HG02642 (cell line): Measurements from ENCODE around the gene CTSO.
"Not testable (repeated sequence)": the region's sequence is repeated elsewhere in the genome, so short reads cannot be mapped to it uniquely, and the experiment has no call there.

Experiments used
- ATAC-seq: cut with Tn5 transposase; IDR thresholded peaks from one replicate; pipeline ENCODE4 v1.9.1; 2021; ENCODE audit warnings: mild to moderate bottlenecking; ENCODE audit not compliant: unreplicated experiment, poor library complexity

CTSO gene

DNA sequence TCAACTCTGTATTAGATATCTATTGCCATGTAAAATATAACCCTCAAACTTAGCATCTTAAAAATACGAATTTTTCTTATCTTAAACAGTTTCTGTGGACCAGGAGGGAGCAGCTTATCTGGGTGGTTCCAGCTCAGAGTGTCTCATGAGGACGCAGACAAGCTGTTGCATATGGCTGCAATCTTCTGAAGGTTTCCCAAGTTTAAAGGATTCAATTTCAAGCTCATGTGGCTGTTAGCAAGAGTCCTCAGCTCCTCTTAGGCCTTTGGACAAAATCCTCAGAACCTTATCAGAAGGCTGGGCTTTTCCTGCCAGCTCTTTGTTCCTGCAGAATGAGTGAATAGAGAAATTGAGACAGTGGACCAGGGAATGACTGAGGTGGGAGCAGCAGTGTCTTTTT is 2.8 kb upstream of the CTSO start:
- ATAC-seq = no peak

DNA sequence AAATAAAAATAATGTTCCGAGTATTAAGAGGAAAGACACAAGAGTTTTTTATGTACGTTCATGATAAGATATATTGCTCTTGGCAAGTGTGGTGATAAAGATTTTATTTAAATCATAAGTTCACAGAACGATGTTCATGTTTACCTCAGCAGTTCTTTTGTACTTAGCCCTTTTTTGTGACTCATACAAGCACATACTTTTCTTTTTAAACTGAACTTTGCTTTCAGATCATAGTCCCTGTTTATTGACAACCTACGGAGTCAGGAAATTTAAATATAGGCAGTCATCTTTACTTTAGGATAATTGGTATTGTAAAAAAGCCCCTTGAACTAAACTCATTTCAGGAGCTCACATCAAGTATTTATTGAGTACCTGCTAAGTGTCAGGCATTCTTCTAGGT is 1.3 kb upstream of the CTSO start:
- no peak for ATAC-seq

DNA sequence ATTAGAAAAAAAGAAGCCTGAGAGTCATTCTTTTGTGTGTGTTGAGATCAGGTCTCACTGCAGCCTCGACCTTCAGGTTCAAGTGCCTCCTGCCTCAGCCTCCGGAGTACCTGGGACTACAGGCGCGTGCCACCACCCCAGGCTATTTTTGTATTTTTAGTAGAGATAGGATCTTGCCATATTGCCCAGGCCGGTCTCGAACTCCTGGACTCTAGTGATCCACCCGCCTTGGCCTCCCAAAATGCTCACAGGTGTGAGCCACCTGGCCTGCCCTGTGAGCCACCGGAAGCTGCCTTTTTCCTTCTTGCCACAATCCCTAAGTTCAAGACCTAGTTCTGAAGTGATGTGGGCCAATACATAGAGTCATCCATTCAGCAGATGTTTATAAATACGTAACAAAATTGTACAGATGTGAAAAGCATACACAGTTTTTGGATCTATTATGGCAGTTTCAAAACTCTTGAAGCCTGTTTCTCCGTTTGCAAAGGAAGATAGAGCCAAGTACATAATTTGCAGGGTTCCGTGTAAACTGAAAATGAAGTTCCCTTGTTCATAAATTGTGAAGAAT is 536 bp upstream of the CTSO start:
- no peak for ATAC-seq

DNA sequence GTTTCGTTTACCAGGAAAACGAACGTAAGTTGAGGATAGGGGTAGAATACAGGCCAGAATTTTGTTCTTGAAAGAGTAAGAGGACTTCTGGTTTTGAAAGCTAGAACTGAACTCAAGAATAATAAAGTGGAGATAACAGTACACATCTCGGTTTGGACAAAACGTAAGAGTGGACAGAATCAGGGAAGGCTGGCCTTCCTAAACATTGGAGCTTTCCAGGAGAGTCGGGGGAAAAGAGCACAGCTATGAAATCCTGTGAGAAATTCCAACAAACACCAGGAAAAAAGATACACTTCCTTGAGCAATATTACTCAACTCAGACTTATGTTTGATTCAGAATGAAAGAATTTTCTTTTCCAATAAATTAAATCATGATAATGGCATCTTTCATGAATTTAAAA is 1.2 kb downstream of the CTSO start:
- ATAC-seq = no peak

DNA sequence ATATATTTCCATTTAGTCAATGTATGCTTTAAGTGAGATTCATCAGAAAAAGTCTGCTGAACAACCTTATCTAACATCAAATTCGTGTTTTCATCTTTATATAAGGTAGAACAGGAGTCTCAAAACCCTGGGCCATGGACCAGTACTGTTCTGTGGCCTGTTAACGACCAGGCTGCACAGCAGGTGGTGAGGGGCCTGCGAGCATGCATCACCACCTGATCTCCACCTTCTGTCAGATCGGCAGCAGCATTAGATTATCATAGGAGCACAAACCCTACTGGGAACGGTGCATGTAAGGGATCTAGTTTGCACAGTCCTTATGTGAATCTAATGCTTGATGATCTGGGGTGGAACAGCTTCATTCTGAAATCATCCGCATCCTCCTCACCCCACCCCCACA is 3.2 kb downstream of the CTSO start:
- no peak for ATAC-seq

DNA sequence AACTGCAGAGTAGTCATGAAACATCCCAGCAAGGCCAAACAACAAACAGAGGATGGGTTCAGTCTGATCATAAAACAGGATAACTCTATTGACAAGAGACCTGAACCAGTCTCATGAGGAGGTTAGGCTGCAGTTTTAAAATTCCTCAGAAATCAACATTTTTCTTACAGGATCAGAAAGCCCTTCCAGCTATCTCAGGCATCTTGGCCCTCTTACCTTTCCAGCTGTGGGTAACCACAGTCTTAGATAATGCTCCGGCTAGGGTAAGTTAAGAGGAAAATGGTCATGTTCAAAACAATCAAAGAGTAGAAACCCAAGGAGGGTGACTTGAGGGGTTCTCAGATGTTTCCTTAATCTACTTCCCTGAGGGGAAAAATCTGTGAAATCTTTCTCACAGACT is 5.1 kb downstream of the CTSO start:
- ATAC-seq = no peak

DNA sequence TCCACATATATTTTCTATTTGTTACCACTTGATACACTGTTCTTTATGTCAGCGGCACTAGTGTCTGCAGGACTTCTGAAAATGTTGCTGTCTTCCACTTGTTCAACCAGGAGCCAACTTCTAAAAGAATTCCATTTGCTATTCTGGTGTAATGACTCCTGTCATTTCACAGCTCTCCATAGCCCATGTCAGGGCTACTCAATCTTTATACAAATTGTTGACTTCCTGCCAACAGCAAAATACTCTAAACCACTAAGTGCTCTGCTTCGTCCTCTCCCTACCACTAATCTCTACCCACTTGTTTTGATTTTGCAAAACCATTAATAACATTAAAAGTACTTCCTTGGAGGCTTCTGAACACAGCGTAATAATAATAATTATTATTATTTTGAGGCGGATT is 7.2 kb downstream of the CTSO start:
- ATAC-seq = no peak

DNA sequence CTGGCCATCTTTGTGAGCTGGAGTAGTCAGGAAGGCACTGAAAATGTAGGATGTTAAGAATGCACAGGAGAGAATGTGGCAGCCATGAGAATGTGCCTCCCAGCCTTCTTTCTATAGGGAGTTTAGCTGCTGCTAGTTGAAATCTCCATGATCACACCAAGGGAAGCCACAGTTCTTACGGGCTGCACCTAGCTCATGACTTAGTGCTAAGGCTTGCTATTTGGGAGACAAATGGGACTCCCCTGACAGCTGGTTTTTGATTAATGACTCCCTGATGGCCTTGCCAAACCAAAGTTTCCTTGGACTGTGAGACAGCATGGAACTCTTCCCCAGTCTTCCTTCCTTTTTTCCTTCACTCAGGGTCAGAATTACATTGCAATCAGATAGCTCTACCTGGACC is 9.2 kb downstream of the CTSO start:
- ATAC-seq = no peak

DNA sequence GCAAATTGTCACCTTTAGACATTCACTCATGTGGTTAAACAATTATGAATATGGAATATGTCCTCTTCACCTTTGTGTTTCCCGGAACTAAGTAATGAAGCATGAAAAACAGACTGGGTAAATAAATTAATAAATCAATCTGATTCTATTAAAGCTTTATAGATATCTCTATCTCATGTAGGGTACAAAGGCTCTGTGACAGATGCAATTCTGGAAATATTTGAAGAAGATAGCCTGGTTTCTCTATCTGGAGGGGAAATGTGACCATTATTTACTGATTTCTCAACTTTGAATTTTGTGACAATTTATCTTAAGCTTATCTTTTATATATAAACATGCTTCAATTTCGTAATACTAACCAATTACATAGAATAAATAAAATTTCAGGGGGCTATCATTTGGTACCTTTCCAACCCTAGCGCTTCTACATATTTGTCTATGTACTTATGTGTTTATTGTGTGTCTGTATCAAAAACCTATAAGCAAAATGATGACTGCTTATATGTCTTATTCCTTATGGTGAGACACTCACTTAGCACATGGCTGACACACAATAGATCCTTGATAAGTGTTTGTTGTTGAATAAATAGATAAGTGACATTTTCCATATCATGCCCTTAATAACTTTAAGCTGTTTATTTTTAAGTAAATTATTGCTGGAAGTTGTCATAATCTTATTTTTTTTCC is 9.9 kb downstream of the CTSO start:
- no peak for ATAC-seq

DNA sequence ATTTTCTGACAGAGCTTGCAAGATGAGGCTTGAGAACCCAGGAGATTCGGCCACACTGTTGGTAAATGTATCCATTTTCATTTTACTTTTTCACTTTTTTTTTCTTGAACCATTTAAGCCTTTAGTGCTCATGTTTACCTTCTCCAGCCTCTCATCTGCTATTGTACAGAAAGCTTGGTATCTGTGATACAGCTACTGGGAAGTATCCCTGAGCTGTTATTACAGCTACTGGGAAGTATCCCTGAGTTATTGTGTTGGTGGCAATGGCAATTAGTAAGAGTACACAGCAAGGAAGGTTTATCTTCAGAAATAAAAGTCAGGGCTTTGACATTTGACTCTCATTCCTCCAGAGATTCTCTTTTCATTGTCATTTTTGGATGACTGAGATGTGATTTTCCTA is 11.8 kb downstream of the CTSO start:
- ATAC-seq = no peak

DNA sequence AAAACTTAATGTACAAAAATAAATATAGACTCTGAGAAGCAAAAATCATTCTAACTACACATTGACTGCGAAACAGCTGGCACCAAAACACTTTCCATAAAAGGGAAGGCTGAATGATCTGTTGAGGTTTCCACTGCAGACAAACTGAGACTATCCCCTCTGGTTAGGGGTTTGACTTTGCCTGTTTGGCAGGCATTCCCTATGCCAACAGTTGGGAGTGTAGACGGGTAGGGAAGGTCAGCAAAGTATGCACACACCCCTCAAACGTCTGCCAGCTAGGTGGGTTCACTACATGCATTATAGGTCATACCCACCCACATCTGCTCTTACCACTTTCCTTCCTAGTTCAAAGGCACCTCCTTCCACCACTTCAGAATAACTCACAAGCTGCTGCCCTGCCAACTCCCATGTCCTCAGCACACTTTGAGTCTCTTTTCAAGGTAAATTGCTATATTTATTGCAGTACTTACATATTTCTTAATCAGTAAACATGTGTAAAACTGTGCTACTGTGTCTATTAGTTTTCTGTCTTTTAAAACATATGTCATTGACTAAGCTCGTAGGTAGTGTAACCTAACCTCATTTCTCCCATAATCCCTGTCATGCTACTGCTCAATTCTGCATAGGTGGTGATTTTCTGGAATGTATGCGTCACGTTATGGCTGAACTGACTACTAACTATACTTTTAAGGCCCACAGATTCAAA is 12.4 kb downstream of the CTSO start:
- ATAC-seq = no peak

DNA sequence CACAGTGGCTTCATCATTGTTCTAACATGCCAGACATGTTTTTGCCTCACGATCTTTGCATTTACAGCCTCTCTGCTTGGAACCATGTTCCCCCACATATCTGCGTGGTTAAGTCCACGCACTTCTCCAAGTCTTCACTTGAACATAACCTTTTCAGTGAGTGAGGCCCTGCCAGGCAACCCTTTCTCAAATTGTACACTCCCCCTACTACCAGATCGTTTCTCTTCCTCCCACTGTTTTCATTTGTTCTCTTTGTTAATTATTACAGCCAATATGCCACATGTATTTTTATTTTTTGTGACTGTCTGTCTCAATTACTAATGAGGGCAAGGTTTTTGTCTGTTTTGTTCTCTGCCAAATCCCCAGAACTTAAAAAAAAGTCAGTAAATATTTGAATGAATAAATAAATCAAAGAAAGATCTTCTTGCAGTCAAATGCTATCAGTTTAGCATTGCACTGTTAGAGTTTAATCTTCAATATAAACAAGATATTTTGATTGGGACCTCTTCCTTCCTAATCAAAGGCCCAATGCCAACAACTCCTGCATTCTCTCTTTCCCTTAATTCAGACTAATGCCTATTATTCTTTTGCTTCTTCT is 18.2 kb downstream of the CTSO start:
- no peak for ATAC-seq

DNA sequence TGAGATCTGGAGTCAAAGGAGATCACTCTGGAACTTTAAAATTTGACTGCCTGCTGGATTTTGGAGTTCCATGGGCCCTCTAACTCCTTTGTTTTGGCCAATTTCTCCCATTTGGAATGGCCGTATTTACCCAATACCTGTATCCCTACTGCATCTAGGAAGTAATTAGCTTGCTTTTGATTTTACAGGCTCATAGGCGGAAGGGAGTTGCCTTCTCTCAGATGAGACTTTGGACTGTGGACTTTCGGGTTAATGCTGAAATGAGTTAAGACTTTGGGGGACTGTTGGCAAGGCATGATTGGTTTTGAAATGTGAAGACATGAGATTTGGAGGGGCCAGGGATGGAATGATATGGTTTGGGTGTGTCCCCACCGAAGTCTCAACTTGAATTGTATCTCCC is 19.0 kb downstream of the CTSO start:
- not testable (repeated sequence) for ATAC-seq

DNA sequence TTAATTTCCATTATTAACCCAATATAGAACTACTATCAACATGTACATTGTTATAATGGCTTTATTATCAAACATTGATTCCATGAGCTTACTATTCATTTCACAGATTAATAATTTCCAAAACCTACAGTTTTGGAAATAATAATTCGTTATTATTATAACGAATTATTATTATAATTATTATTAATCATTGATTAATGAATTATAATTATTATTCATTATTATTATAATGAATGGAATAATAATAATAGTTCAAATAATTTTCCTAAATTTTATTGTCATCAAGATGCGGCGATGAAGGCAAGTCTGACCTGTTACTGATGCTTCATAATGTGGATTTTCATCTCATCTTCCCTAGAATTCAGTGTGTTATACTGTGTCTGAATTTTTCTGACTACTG is 22.0 kb downstream of the CTSO start:
- no peak for ATAC-seq

DNA sequence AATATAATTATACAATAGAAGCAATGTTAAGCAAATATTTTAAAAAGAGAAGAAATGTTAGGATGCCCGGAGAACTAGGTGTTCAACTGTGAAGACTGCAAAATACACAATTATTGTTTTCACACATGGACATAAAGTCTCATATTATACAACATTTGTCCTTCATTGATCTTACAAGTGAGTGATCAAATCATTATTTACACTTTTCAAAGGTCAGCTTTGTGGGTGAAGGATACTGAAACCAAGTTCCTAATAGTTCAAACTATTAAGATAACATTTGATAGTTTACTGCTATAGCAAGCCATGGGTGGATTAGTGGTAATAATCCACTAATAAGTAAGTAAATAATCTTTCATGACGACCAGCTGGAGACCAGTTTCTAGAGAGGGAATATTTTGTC is 23.3 kb downstream of the CTSO start:
- no peak for ATAC-seq

DNA sequence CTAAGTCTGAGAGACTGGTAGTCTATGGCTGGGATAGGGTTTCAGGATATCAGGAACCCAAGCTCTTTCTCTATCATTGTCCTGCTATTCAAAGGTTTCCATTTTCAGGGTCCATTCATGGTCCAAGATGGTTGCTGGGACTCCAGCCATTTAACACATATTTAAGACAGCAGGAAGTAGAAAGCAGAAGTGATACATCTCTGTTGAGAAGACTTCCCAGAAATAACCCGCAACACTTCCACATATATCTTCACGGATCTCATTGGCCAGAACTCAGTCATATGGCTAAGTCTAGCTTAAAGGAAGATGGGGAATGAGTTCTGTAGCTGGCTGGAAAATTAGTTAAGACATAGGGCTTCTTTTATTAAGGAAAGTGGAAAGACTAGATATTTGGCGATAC is 23.8 kb downstream of the CTSO start:
- no peak for ATAC-seq

DNA sequence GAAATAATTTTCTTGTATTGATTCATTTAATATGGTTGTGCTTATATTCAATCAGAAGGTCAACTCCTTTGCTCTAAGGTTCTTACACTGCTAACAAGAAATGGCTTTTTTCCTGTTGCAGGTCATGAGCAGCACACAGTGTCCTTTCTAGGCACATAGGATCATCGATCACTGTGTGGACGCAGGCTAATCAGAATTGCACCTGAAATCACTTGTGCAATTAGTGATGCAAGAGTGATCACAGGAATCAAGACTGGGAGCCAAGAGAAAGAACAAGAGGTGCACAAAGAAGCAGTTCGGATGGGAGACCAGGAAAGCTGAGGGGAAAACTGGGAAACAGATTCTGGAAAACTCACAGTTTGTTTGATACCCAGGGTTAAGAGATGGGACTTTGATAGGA is 29.0 kb downstream of the CTSO start:
- ATAC-seq = no peak

DNA sequence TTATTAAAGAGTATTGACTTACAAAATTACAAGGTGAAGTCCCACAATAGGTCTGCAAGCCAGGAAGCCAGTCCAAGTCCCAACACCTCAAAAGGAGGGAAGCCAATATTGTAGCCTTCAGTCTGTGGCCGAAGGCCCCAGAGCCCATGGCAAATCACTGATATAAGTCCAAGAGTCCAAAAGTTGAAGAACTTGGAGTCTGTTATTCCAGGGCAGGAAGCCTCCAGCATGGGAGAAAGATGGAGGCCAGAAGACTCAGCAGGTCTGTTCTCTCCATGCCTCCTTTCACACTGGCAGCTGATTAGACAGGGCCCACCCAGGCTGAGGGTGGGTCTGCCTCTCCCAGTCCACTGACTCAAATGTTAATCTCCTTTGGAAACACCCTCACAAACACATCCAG is 32.1 kb downstream of the CTSO start:
- no peak for ATAC-seq

DNA sequence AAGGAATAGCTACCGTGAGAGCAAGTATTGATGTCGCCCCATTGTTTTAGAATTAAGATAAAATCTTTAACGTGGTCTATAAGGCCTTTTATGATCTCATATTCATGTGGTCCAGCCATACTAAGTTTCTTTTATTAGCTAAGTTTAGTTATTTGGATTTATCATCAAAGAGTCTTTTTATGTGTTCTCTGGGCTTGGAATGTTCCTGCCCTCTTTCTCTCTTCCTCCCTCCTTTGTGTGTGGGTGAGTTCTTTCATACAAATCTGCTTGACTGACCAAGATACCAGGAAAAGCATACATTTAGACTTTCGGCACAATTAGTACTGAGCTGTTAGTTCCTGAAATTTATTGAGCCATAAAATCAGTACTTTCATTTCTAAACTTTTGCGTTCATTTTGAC is 38.9 kb downstream of the CTSO start:
- ATAC-seq = no peak

DNA sequence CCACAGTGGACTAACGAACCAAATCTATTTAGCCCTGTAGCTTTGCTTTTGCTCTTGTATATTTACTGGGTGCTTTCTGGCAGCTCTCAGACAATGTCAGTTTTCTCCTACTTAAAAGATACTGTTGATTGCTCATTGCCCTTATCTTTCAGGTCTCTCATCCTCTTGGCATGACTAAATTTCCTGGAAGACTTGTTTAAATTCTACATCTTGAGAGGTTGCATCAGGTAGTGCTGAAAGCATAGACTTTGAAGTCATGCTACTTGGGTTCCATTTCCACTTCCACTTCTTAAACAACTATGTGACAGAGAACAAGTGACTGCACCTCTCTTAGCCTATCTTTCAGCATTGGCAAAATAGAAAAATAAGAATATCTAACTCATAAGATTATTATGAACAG is 41.8 kb downstream of the CTSO start:
- ATAC-seq = no peak

DNA sequence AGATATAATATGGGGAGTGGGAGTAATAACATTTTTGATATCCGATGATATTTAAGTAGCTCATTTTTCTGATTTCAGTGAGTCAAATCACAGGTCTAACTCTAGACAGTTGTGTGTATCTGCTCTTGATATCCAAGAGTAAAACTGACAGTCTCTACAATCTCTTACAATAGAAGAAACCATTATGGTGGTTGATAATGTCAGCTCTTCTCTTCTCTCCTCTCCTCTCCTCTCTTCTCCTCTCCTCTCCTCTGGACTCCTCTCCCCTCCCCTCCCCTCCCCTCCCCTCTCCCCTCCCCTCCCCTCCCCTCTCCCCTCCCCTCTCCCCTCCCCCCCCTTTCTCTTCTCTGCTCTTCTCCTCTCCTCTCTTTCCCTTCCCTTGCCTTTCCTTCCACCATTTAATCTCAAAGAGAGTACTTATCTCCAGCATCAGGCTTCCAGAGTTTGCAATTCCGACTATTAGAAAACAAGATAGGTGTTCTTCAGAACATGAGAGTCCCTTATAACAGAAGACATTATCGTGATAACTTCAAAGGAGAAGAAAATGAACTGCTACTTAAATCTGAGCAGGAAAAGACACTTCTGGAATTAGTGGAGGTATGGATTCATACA is 43.9 kb downstream of the CTSO start:
- ATAC-seq = no peak
